Measurements from ENCODE around the gene SLC23A2.

Gene SLC23A2

GRCh38 chr20:4867051-4867450 is 134.3 kb downstream of the SLC23A2 start:
- Histone ChIP-seq H3K9me3 (ENCODE audit: control insufficient read depth, insufficient read depth, low read depth, low read length) (no peaks in the 10 kb centered on the region), H3K4me1 (ENCODE audit: control insufficient read depth, insufficient read depth, low read length) (peaks cover 4% of the 10 kb centered on the region; the same call in 1 of the 2 replicates), H3K36me3 (ENCODE audit: control insufficient read depth in 2 of 2, insufficient read depth in 1 of 2, low read length in 2 of 2) (peaks cover 12 to 78% of the 10 kb centered on the region in 2 experiments), H3K4me3 (ENCODE audit: low read depth, low read length) (no peak overlapping the region), H3K27ac (ENCODE audit: extremely low read depth, low read depth, low read length) (no peak overlapping the region)
- CTCF ChIA-PET: interaction anchor here (0.7 kb wide), 1 partner anchor 108 kb away, joined by 3 read pairs; no protein-coding TSS in a partner anchor
- TF ChIP-seq HOXA7 (CRISPR knock-in tag; IDR thresholded peaks at IDR 0.05; ENCODE audit: borderline replicate concordance) (no peak), ZNF501 (tag by site-specific recombination; IDR thresholded peaks at IDR 0.05) (no peak)
- POLR2A ChIA-PET: no interaction called here

GRCh38 chr20:4866429-4866828 is 134.9 kb downstream of the SLC23A2 start:
- Histone ChIP-seq H3K9me3 (ENCODE audit: control insufficient read depth, insufficient read depth, low read depth, low read length) (no peaks in the 10 kb centered on the region), H3K27ac (ENCODE audit: extremely low read depth, low read depth, low read length) (no peak overlapping the region), H3K4me1 (ENCODE audit: control insufficient read depth, insufficient read depth, low read length) (peaks cover 4% of the 10 kb centered on the region; the same call in 1 of the 2 replicates), H3K36me3 (ENCODE audit: control insufficient read depth in 2 of 2, insufficient read depth in 1 of 2, low read length in 2 of 2) (peaks cover 12 to 80% of the 10 kb centered on the region in 2 experiments), H3K4me3 (ENCODE audit: low read depth, low read length) (no peak overlapping the region)
- no peak for TF ChIP-seq ZFP37 (tag by site-specific recombination; IDR thresholded peaks at IDR 0.05)
- TF ChIP-seq ZNF433 (tag by site-specific recombination; IDR thresholded peaks at IDR 0.05; ENCODE audit: low read depth): no peak
- no peak for TF ChIP-seq ZNF2 (tag by site-specific recombination; IDR thresholded peaks at IDR 0.05)
- TF ChIP-seq ZNF138 (tag by site-specific recombination; IDR thresholded peaks at IDR 0.05; ENCODE audit: borderline replicate concordance): no peak
- no peak for TF ChIP-seq ZFP41 (tag by site-specific recombination; IDR thresholded peaks at IDR 0.05; ENCODE audit: borderline replicate concordance)
- TF ChIP-seq, protein P1, sequence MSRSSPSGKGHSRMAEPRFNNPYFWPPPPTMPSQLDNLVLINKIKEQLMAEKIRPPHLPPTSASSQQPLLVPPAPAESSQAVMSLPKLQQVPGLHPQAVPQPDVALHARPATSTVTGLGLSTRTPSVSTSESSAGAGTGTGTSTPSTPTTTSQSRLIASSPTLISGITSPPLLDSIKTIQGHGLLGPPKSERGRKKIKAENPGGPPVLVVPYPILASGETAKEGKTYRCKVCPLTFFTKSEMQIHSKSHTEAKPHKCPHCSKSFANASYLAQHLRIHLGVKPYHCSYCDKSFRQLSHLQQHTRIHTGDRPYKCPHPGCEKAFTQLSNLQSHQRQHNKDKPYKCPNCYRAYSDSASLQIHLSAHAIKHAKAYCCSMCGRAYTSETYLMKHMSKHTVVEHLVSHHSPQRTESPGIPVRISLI (tag by site-specific recombination; IDR thresholded peaks at IDR 0.05): no peak
- no peak for TF ChIP-seq ZBTB11 (tag by site-specific recombination; conservative IDR thresholded peaks at IDR 0.05; ENCODE audit: low read depth)
- TF ChIP-seq ZNF488 (tag by site-specific recombination; IDR thresholded peaks at IDR 0.05): no peak
- no peak for TF ChIP-seq ZNF311 (tag by site-specific recombination; IDR thresholded peaks at IDR 0.05; ENCODE audit: borderline replicate concordance)
- TF ChIP-seq ZNF16 (tag by site-specific recombination; IDR thresholded peaks at IDR 0.05; ENCODE audit: low read depth): no peak
- TF ChIP-seq ZNF670 (tag by site-specific recombination; IDR thresholded peaks at IDR 0.05; ENCODE audit: low read depth): no peak
- POLR2A ChIA-PET: no interaction called here
- CTCF ChIA-PET: interaction anchor here (0.7 kb wide), 1 partner anchor 107 kb away, joined by 3 read pairs; no protein-coding TSS in a partner anchor

DNA sequence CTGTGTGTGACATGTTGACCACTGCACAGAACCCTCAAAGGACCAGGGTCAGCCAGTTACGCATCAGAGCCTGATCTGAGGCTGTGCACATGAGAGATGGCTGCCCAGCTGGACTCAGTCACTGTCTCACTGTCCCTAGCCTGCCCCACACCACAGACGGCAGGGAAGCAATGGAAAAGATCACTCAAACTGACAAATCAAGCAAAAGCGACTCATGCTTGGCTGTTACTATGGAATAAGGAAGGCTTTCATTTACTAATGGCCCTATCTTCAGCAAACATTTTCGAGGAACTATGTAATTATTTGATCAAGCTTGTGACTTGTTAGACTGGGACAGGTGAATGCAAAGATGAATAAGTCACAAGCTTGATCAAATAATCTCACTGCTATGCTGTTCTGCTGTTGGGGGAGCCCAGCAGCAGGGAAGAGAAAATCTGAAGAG is 137.0 kb downstream of the SLC23A2 start:
- peaks cover 29 to 89% of the 10 kb centered on the region in 2 experiments for H3K36me3 ChIP-seq (ENCODE audit: control insufficient read depth in 2 of 2, insufficient read depth in 1 of 2, low read length in 2 of 2)
- POLR2A ChIA-PET: no interaction called here
- no peak for TF ChIP-seq ZNF426 (tag by site-specific recombination; IDR thresholded peaks at IDR 0.05)
- TF ChIP-seq MEIS1 (CRISPR knock-in tag; IDR thresholded peaks at IDR 0.05; ENCODE audit: borderline replicate concordance): no peak
- no peak for TF ChIP-seq ZNF664 (tag by site-specific recombination; IDR thresholded peaks at IDR 0.05)
- no peak for TF ChIP-seq ZNF121 (tag by site-specific recombination; IDR thresholded peaks at IDR 0.05)
- TF ChIP-seq ZIC2 (tag by site-specific recombination; IDR thresholded peaks at IDR 0.05): no peak
- TF ChIP-seq ZNF23 (tag by site-specific recombination; IDR thresholded peaks at IDR 0.05; ENCODE audit: borderline replicate concordance): no peak
- TF ChIP-seq ZNF580 (tag by site-specific recombination; IDR thresholded peaks at IDR 0.05): no peak
- no peak for TF ChIP-seq KLF10 (tag by site-specific recombination; IDR thresholded peaks at IDR 0.05)
- TF ChIP-seq PRDM10 (tag by site-specific recombination; IDR thresholded peaks at IDR 0.05): no peak
- no peak for TF ChIP-seq YY1 (tag by site-specific recombination; IDR thresholded peaks at IDR 0.05)

More for the DNA sequence above, 137.0 kb downstream of the SLC23A2 start:
- no peaks in the 10 kb centered on the region for H3K4me1 ChIP-seq (ENCODE audit: control insufficient read depth, insufficient read depth, low read length)
- H3K9me3 ChIP-seq (ENCODE audit: control insufficient read depth, insufficient read depth, low read depth, low read length): no peaks in the 10 kb centered on the region
- H3K4me3 ChIP-seq (ENCODE audit: low read depth, low read length): no peak overlapping the region
- no peak overlapping the region for H3K27ac ChIP-seq (ENCODE audit: extremely low read depth, low read depth, low read length)
- CTCF ChIA-PET: interaction anchor here (0.6 kb wide), 1 partner anchor 340 kb away, joined by 3 read pairs; no protein-coding TSS in a partner anchor

All from HEK293 (cell line).